Measurements from ENCODE around the gene FAM171A2. TPM values are rescaled to one million over a fixed set of nuclear protein-coding genes. Genes with fewer than 3 reads are reported as not detected.

FAM171A2 gene
- total and polyA plus RNA-seq, 2 of the 4 experiments (the other 2 are of a cell fraction) = 3.2 to 5.9 TPM

DNA sequence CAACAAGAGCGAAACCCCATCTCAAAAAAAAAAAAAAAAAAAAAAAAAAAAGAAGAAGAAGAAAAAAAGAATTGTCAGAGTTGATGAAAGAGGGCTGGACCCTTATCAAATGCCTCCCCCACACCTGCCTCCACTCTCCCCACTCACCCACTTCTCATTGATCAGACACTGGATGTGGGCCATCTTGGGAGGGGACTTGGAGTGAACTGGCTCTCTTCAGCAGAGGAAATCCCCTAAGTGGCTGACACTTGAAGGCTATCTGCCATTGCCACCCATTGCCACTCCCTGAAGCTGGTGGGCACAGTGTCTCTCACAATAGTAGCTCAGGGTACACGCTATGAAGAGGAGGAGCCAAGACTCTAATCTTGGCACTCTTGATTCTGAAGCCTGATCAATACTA lies 24.2 kb upstream of the FAM171A2 start:
- no peak for ATAC-seq (ENCODE audit: low read depth)
- no peak overlapping the region for H3K4me2 ChIP-seq (ENCODE audit: low read depth, low read length)
- H3K27ac ChIP-seq (ENCODE audit: insufficient read depth, low read length) = no peak overlapping the region
- dilution Hi-C loops (cut with HindIII; ENCODE audit: low sequenced_read_pairs, unreplicated experiment) (no loop called here), in situ Hi-C loops (cut with MboI; ENCODE audit: low sequenced_read_pairs) (no loop called here), intact Hi-C loops (cut with micrococcal nuclease) (no loop called here)
- ChIA-PET CTCF (no interaction called here), POLR2A (ENCODE audit: unreplicated experiment) (no interaction called here)
- H3K36me3 ChIP-seq (ENCODE audit: control insufficient read depth, insufficient read depth, low read length) = no peaks in the 10 kb centered on the region
- H3K9ac ChIP-seq (ENCODE audit: low read depth, low read length) = no peak overlapping the region
- H4K91ac ChIP-seq (ENCODE audit: insufficient read depth, low read depth, low read length) = no peak overlapping the region
- H2BK15ac ChIP-seq (ENCODE audit: low read depth, low read length) = no peak overlapping the region
- no peak overlapping the region for H2AK5ac ChIP-seq (ENCODE audit: low read depth, low read length)
- no peak overlapping the region for H4K8ac ChIP-seq (ENCODE audit: low read depth in 2 of 2, low read length in 2 of 2)
- no peaks in the 10 kb centered on the region for H3K79me1 ChIP-seq (ENCODE audit: low read depth in 1 of 2, low read length in 2 of 2)
- no peak overlapping the region for H2AK9ac ChIP-seq (replicated peaks; ENCODE audit: low read depth, low read length, poor library complexity)
- H2BK5ac ChIP-seq (ENCODE audit: low read depth, low read length, poor library complexity, severe bottlenecking) = no peak overlapping the region
- TF ChIP-seq BHLHE40 (IDR thresholded peaks at IDR 0.05; ENCODE audit: low read depth, low read length) (no peak), RCOR1 (IDR thresholded peaks at IDR 0.05; ENCODE audit: insufficient replicate concordance, low read length) (no peak), RFX5 (IDR thresholded peaks at IDR 0.05; ENCODE audit: low read depth, low read length) (no peak), NFE2L2 (IDR thresholded peaks at IDR 0.05; ENCODE audit: low read depth, low read length) (no peak), ELK1 (IDR thresholded peaks at IDR 0.05; ENCODE audit: borderline replicate concordance, low read depth, low read length) (no peak), CTCF (conservative IDR thresholded peaks at IDR 0.05; ENCODE audit: low read depth, low read length) (no peak), MXI1 (IDR thresholded peaks at IDR 0.05; ENCODE audit: borderline replicate concordance, low read depth, low read length) (no peak), CHD1 (IDR thresholded peaks at IDR 0.05; ENCODE audit: low read depth, low read length) (no peak), MAFK (IDR thresholded peaks at IDR 0.05; ENCODE audit: low read depth, low read length) (no peak), RAD21 (IDR thresholded peaks at IDR 0.05; ENCODE audit: low read length) (no peak), FOS (IDR thresholded peaks at IDR 0.05; ENCODE audit: low read depth, low read length) (no peak)
- TF ChIP-seq, protein P1, sequence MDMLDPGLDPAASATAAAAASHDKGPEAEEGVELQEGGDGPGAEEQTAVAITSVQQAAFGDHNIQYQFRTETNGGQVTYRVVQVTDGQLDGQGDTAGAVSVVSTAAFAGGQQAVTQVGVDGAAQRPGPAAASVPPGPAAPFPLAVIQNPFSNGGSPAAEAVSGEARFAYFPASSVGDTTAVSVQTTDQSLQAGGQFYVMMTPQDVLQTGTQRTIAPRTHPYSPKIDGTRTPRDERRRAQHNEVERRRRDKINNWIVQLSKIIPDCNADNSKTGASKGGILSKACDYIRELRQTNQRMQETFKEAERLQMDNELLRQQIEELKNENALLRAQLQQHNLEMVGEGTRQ (IDR thresholded peaks at IDR 0.05; ENCODE audit: low read depth, low read length) = no peak
- H3K4me1 ChIP-seq (ENCODE audit: control insufficient read depth, insufficient read depth, low read length) = peaks cover 2% of the 10 kb centered on the region; the same call in 1 of the 2 replicates
- 0 out of 2 replicates have a peak, but pooled peaks cover 3% of the 10 kb centered on the region for H4K20me1 ChIP-seq (ENCODE audit: insufficient read depth, low read length)
- H3K9me3 ChIP-seq (ENCODE audit: control insufficient read depth, insufficient read depth, low read length) = no peaks in the 10 kb centered on the region; the same call in 1 of the 2 replicates
- H2BK120ac ChIP-seq (ENCODE audit: low read depth, low read length) = no peak overlapping the region
- no peak overlapping the region for H3K56ac ChIP-seq (ENCODE audit: extremely low read depth, insufficient read depth, low read length)
- H3K18ac ChIP-seq (ENCODE audit: low read depth, low read length) = no peak overlapping the region
- no peak overlapping the region for H3K4ac ChIP-seq (ENCODE audit: low read depth, low read length)
- BruUV-seq (replicated peaks) = no TSS peak
- H3K4me3 ChIP-seq (ENCODE audit: insufficient read depth, low read depth, low read length) = no peak overlapping the region
- no peak overlapping the region for H2AFZ ChIP-seq (replicated peaks; ENCODE audit: low read length, poor library complexity)
- H3K9me1 ChIP-seq (ENCODE audit: insufficient read depth, low read length) = no peaks in the 10 kb centered on the region
- no peak for DNase-seq
- H3K23ac ChIP-seq (ENCODE audit: low read depth, low read length) = no peak overlapping the region
- H2BK20ac ChIP-seq (ENCODE audit: low read depth, low read length) = no peak overlapping the region
- H4K5ac ChIP-seq (ENCODE audit: low read depth, low read length) = no peak overlapping the region
- no peak overlapping the region for H3K14ac ChIP-seq (replicated peaks; ENCODE audit: low read depth, low read length)
- peaks cover 21% of the 10 kb centered on the region for H3K27me3 ChIP-seq (ENCODE audit: control insufficient read depth, insufficient read depth, low read length)
- WGBS, 2 experiments (ENCODE audit: extremely low coverage in 2 of 2, insufficient read length in 1 of 2) = no CpG with 5 or more reads among the region's 2 CpGs

Data from IMR-90 (cell line).